H7 (cell line): ENCODE data around the gene PCBD1. TPM values are rescaled to one million over a fixed set of nuclear protein-coding genes. Genes with fewer than 3 reads are reported as not detected.

ENCODE experiments used
- DNase-seq: peaks from one replicate; pipeline ENCODE4 v3.0.0; 2012
- H3K27me3 ChIP-seq: 2 replicates; pipeline ENCODE4 v1.6.0; 2011; ENCODE audit warnings: mild to moderate bottlenecking, low read length; ENCODE audit not compliant: control insufficient read depth, insufficient read depth
- H3K36me3 ChIP-seq: replicated peaks from 2 replicates; pipeline ENCODE4 v1.5.1; 2011; ENCODE audit warnings: low read length; ENCODE audit not compliant: control insufficient read depth, insufficient read depth
- H3K4me3 ChIP-seq: 2 replicates; pipeline ENCODE4 v1.5.1; 2011; ENCODE audit warnings: low read depth, mild to moderate bottlenecking, control low read depth, low read length, moderate library complexity; ENCODE audit not compliant: insufficient read depth
- total RNA-seq: library from RNA; depleted of rRNA; stranded (reverse); fragments of >200 nt; shearing (Covaris generic); gene quantifications from 2 replicates; pipeline ENCODE4 v1.2.3, GENCODE V29; 2014

Gene PCBD1
- total RNA-seq, 1 experiment from 2014 or later = 51.1 TPM

- Histone ChIP-seq H3K27me3 (no peaks in the 10 kb centered on the region; the same call in 1 of the 2 replicates), H3K36me3 (no peaks in the 10 kb centered on the region), H3K4me3 (no peak overlapping the region)
- no peak for DNase-seq
Observed at GRCh38 chr10:70912556-70912955, 24.2 kb upstream of the PCBD1 start.

- Histone ChIP-seq H3K4me3 (no peak overlapping the region), H3K27me3 (no peaks in the 10 kb centered on the region; the same call in 1 of the 2 replicates), H3K36me3 (no peaks in the 10 kb centered on the region)
- no peak for DNase-seq
Observed at GRCh38 chr10:70911386-70911785, 23.0 kb upstream of the PCBD1 start.

GRCh38 chr10:70910486-70911341, 22.3 kb upstream of the PCBD1 start:
- H3K4me3 ChIP-seq = no peak overlapping the region
- DNase-seq = no peak
- no peaks in the 10 kb centered on the region; the same call in 1 of the 2 replicates for H3K27me3 ChIP-seq
- H3K36me3 ChIP-seq = no peaks in the 10 kb centered on the region

- H3K36me3 ChIP-seq = no peaks in the 10 kb centered on the region
- H3K27me3 ChIP-seq = no peaks in the 10 kb centered on the region; the same call in 1 of the 2 replicates
- DNase-seq = no peak
- no peak overlapping the region for H3K4me3 ChIP-seq
Observed at GRCh38 chr10:70909326-70909935, 21.1 kb upstream of the PCBD1 start.

GRCh38 chr10:70908406-70909296, 20.3 kb upstream of the PCBD1 start:
- DNase-seq = no peak
- Histone ChIP-seq H3K36me3 (no peaks in the 10 kb centered on the region), H3K27me3 (no peaks in the 10 kb centered on the region; the same call in 1 of the 2 replicates), H3K4me3 (no peak overlapping the region)

GRCh38 chr10:70907637-70908405, 19.5 kb upstream of the PCBD1 start:
- DNase-seq = no peak

GRCh38 chr10:70906953-70907636, 18.7 kb upstream of the PCBD1 start:
- H3K4me3 ChIP-seq = no peak overlapping the region
- no peaks in the 10 kb centered on the region for H3K36me3 ChIP-seq
- H3K27me3 ChIP-seq = no peaks in the 10 kb centered on the region; the same call in 1 of the 2 replicates
- no peak for DNase-seq

More at GRCh38 chr10:70907637-70908405, 19.5 kb upstream of the PCBD1 start:
- Histone ChIP-seq H3K27me3 (no peaks in the 10 kb centered on the region; the same call in 1 of the 2 replicates), H3K4me3 (no peak overlapping the region), H3K36me3 (no peaks in the 10 kb centered on the region)

- no peak overlapping the region for H3K4me3 ChIP-seq
- no peaks in the 10 kb centered on the region; the same call in 1 of the 2 replicates for H3K27me3 ChIP-seq
- H3K36me3 ChIP-seq = no peaks in the 10 kb centered on the region
- DNase-seq = no peak
Observed at GRCh38 chr10:70906031-70906783, 17.8 kb upstream of the PCBD1 start.

GRCh38 chr10:70905071-70906021, 17.0 kb upstream of the PCBD1 start:
- no peaks in the 10 kb centered on the region for H3K36me3 ChIP-seq
- DNase-seq = peak; percentile 65
- no peak overlapping the region for H3K4me3 ChIP-seq
- no peaks in the 10 kb centered on the region; the same call in 1 of the 2 replicates for H3K27me3 ChIP-seq

- peak; percentile 95 for DNase-seq
- H3K27me3 ChIP-seq = no peaks in the 10 kb centered on the region; the same call in 1 of the 2 replicates
- H3K4me3 ChIP-seq = no peak overlapping the region
- no peaks in the 10 kb centered on the region for H3K36me3 ChIP-seq
Observed at GRCh38 chr10:70903262-70903921, 15.0 kb upstream of the PCBD1 start.

- Histone ChIP-seq H3K27me3 (no peaks in the 10 kb centered on the region; the same call in 1 of the 2 replicates), H3K36me3 (no peaks in the 10 kb centered on the region), H3K4me3 (no peak overlapping the region)
- DNase-seq = peak; percentile 46
Observed at GRCh38 chr10:70902661-70903261, 14.4 kb upstream of the PCBD1 start.
